CD1c-positive myeloid dendritic cell (primary cell): ENCODE data around the gene WDPCP.
"Not testable (repeated sequence)": the region's sequence is repeated elsewhere in the genome, so short reads cannot be mapped to it uniquely, and the experiment has no call there.

ENCODE experiments used
- DNase-seq: peaks from one replicate; pipeline ENCODE4 v3.0.0-alpha.2; 2016; ENCODE audit errors: extremely low spot score

Gene WDPCP

GRCh38 chr2:63257473-63257872 is 330.8 kb downstream of the WDPCP start:
- DNase-seq = no peak

- DNase-seq = no peak
These were observed 339.1 kb downstream of the WDPCP start for GRCh38 chr2:63249161-63249560.

DNA sequence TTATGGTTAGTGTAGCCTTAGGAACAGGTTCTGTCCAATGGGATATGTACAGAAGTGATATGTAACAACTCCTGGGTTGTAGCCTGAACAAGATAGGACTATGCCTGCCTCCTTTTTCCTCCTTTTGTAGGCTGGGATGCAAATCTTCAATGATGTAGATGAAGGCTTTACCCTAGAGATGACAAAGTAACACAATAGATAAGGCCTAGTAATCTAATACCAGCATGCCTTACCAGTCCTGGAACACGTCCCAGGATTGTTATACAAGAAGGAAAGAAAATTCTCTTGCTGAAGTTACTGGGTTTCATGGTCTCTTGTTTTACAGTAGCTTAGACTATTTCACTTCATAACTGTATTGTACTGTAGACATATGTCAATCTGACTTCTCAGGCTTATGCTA is 345.5 kb downstream of the WDPCP start:
- no peak for DNase-seq

- no peak for DNase-seq
These were observed 362.2 kb downstream of the WDPCP start for GRCh38 chr2:63225964-63226686.

GRCh38 chr2:63218800-63219526 is 369.3 kb downstream of the WDPCP start:
- DNase-seq = no peak

- no peak for DNase-seq
These were observed 393.0 kb downstream of the WDPCP start for GRCh38 chr2:63195310-63195709.

GRCh38 chr2:63194175-63194574 is 394.1 kb downstream of the WDPCP start:
- no peak for DNase-seq

DNA sequence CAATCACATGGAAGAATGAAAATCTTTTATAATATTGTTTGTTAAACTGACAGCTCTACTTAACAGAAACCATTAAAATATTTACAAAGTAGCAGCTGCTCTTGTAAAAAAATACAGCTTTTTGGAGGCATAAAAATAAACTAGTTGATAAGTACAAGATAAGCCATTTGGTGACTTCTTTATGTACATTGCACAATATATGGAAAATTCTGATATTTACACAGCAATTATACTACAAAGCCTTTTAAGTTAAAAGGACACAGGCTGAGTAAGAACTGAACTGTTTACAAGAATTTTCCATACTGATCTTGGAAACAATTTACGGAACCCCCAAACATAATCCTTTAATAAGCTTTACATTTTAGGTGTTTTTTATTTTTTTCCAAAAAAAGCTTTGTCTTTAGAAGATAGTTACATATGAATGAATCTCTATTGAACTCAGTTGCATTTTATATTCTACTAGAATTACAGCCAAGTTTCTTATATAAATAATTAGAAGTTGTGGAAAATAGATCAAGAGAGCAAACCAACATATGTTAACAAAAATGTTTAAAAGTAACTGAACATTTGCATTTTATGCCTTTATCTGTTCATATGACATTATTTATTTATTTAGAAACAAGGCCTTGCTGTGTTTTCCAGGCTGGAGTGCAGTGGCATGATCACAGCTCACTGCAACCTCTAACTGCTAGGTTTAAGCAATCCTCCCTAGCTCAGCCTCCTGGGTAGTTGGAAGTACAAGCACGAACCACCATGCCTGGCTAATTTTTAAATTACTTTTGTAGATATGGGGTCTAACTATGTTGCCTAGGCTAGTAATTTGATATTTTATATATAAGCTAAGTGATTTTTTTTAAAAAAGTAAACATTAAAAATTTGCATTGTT is 395.1 kb downstream of the WDPCP start:
- DNase-seq = no peak

DNA sequence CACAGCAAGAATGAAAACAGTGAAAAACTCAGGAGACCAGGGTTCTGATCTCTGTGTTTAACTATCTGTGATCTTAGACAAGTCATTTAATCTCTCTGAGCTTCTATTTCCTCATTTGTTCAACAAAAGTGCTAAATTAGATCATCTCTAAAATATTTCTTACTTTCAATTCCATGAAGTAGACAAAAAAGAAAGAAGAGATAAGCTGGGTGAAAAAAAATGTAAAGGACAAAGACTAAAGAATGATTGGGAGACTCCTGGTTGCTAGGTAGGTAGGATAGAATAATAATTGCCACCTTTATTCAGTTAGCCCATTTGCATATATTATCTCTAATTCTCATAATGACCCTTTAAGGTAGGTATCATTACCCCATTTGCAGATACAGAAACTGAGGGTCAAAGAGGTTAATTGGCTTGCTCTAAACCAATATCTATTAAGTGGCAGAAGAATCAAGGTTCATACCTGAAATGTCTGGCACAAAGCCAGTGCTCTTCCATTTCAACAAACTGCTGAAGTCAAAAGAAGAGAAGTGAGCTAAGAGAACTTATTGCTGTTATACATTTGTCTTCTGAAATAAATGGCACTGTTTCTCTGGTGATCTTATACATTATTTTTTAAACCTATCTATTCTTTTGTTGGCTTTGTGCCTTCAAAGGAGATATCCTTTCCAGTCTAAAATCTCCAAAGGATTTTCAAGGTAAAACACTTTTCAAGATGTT is 395.9 kb downstream of the WDPCP start:
- no peak for DNase-seq

DNA sequence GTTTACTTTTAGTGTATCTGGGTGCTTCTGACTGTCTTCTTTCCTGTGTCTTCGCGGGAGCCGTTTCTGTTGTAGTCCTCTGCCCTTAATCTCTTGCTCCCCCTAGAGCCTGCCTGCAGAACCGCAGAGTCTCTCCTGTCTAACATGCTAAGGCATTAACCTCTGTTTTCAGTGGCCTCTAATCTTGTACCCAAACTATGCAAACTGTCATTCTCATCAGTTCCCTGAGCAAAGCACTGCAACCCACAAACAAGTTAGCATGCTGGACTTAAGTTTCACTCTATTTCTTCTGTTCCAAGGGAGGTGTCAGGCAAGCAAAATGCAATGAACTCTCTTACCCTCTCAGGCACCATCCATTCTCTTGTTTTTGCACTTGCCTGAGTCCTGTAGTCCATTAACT is 399.3 kb downstream of the WDPCP start:
- DNase-seq = no peak

DNA sequence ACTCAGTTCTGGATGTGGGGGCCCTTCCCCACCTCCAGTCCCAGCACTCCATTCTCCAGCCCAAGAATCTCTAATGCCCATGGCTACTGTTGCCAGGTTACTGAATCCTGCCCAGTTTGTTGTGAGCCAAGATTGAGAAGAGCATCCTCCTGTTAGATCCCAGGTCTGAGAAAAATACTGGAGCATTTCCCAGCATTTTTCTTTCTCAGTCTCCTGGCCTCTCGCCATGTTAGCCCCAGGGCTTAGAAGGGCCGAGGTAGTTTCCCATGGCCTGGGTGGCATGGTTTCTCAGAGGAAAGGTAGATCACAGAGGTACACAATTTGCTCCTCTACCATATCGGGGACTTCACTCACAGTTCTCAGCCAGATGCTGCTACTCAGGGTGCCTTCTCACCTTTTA is 401.9 kb downstream of the WDPCP start:
- no peak for DNase-seq

DNA sequence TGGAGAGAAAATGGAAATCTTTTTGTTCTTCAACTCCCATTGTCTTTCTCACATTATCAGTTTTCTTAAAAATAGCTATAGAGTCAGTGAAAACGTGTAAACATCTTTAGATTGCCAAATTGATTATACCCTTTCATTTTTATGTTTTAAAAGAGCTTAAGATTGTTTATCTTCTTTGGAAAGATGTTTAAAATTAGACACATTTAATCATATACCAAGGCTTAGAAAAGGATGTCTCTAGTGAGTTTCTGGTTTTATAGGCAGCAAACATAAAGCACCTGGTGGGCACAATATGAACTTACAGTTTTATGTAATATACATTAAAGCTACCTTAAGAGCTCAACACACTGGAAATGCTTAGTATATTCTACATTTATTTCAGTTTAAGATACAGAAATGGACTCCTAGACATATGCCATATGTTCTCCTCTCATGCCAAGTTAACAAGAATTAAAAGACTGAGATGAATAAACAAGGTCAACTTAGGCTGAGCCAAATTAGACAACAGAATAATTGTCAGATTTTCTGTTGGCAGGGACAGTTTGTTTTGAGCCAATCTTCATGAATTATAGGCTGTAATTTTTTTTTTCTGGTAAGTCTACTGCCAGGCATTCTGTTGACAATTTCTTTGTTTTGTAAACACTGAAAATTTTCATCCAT is 425.0 kb downstream of the WDPCP start:
- DNase-seq = no peak

- DNase-seq = no peak
These were observed 429.0 kb downstream of the WDPCP start for GRCh38 chr2:63159262-63159661.

DNA sequence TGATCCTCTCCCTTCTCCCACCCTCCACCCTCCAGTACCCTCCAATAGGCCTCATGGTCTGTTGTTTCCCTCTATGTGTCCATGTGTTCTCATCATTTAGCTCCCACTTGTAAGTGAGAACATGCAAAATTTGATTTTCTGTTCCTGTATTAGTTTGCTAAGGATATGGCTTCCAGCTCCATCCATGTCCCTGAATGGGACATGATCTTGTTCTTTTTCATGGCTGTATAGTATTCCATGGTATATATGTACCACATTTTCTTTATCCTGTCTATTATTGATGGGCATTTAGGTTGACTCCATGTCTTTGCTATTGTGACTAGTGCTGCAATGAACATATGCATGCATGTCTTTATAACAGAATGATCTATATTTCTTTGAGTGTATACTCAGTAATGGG is 451.6 kb downstream of the WDPCP start:
- not testable (repeated sequence) for DNase-seq

- DNase-seq = no peak
These were observed 456.3 kb downstream of the WDPCP start for GRCh38 chr2:63132020-63132419.

DNA sequence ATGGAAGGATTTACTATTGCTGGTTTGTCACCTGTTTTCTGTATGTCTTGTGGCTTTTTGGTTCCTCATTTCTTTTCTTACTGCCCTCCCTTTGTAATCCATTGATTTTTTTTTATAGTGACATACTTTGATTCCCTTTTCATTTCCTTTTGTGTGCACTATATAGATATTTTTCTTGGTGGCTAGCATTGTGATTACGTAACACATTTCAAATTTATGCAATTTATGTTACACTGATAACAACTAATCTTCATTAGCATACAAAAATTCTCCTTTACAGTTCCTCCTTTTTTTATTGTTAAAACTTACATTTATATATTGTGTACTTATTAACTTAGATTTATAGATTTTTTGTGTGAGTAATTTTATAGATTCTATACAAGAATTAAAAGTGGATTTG is 457.1 kb downstream of the WDPCP start:
- no peak for DNase-seq

DNA sequence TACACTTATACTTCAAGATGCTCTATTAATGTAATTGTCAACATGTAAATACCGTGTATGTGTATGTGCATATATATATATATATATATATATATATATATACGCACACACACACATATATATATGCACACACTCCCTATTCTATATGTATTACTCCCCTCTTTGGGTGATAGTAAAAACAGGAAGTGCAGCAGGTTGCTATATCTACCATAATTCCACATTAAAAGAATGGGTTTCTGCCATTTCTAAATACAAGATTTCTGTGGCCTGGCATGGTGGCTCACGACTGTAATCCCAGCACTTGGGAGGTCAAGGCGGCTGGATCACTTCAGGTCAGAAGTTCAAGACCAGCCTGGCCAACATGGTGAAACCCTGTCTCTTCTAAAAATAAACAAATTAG is 460.7 kb downstream of the WDPCP start:
- no peak for DNase-seq

DNA sequence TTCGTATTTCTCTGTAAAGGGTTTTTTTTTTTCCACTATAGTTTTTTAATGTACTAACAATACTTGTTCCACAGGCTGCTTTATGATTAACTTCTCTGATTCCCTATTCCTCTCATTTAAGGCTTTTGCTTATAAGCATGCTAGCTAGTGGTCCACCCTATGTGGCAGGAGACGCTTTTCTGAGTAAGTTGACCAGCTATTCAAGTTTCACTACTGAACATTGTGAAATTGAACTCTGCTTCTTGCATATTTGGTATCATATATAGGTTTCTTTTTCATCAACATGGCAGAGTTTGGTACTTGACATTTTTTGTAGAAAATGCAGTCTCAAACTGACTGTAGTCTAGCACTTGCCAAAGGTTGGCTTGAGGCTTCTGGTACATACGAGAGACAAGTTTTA is 463.4 kb downstream of the WDPCP start:
- DNase-seq = no peak

DNA sequence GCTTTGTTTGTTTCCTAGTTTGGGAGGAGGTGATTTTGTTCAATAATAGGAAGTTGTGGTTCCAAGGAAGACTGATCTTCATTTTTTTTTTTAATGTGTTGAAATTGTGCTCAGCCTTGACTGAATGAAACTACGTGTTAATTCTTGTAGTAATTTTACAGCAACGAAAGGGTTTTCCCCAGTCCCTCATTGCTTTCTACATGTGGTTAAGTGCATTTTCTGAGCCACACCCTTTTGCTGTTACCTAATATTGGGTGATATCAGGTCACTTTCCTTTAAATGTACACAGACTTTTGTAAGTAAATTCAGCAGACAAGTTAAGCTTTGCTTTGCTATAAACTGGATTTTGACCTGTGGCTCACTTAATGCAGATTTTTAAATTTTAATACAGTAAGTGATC is 464.1 kb downstream of the WDPCP start:
- DNase-seq = peak; percentile 39

- DNase-seq = no peak
These were observed 465.4 kb downstream of the WDPCP start for GRCh38 chr2:63122921-63123320.
